ENCODE data around the gene C2orf66.

GRCh38 chr2:196804381-196804780 lies 4.8 kb downstream of the C2orf66 start:
- TF ChIP-seq CTCF (IDR thresholded peaks at IDR 0.05; ENCODE audit: borderline replicate concordance, extremely low read depth, low read length, poor library complexity, severe bottlenecking) = no peak
- no peak for TF ChIP-seq EZH2 (IDR thresholded peaks at IDR 0.05; ENCODE audit: borderline replicate concordance, low read depth, low read length, severe bottlenecking)

Measured in DND-41 (cell line).